ENCODE measurements around the gene MAPK7.

- TF ChIP-seq, protein P1, sequence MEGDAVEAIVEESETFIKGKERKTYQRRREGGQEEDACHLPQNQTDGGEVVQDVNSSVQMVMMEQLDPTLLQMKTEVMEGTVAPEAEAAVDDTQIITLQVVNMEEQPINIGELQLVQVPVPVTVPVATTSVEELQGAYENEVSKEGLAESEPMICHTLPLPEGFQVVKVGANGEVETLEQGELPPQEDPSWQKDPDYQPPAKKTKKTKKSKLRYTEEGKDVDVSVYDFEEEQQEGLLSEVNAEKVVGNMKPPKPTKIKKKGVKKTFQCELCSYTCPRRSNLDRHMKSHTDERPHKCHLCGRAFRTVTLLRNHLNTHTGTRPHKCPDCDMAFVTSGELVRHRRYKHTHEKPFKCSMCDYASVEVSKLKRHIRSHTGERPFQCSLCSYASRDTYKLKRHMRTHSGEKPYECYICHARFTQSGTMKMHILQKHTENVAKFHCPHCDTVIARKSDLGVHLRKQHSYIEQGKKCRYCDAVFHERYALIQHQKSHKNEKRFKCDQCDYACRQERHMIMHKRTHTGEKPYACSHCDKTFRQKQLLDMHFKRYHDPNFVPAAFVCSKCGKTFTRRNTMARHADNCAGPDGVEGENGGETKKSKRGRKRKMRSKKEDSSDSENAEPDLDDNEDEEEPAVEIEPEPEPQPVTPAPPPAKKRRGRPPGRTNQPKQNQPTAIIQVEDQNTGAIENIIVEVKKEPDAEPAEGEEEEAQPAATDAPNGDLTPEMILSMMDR (conservative IDR thresholded peaks at IDR 0.05 in 1 of 2, IDR thresholded peaks at IDR 0.05 in 1 of 2; ENCODE audit: low read depth in 1 of 2, low read length in 2 of 2): no peak
- TF ChIP-seq EZH2 (IDR thresholded peaks at IDR 0.05; ENCODE audit: low read length, missing control alignments): no peak
Measured at GRCh38 chr17:19391432-19391831, 13.1 kb downstream of the MAPK7 start.

All from fibroblast of lung (primary cell).